ENCODE measurements around the gene SNAI1.

The SNAI1 gene

GRCh38 chr20:50007369-50007768, 24.6 kb downstream of the SNAI1 start:
- TF ChIP-seq MAX (IDR thresholded peaks at IDR 0.05) (no peak), EGR1 (IDR thresholded peaks at IDR 0.05) (no peak), FOXM1 (IDR thresholded peaks at IDR 0.05; ENCODE audit: borderline replicate concordance, low read depth) (no peak)

DNA sequence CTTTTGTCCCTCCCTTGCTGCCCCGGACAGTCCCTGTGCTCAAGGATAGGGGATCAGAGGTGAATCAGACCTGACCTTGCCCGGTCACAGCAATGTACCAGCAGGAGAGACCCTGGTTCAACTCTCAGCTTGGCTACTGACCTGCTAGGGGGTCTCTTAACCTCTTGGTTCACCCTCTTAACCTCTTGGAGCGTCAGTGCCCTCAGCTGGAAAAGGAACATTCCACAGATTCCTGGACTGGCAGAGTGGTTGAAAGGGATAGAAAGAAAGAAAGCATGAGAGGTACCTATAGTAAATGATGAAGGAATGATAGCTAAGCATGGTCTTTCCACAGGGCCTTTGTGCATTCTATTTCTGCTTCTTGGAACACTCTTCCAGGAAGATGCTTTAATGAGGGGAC, 25.2 kb downstream of the SNAI1 start:
- no peak for TF ChIP-seq MAX (IDR thresholded peaks at IDR 0.05)
- TF ChIP-seq REST (IDR thresholded peaks at IDR 0.05; ENCODE audit: low read depth) = no peak
- TF ChIP-seq EP300 (IDR thresholded peaks at IDR 0.05; ENCODE audit: borderline replicate concordance) = no peak
- no peak for TF ChIP-seq CEBPB (IDR thresholded peaks at IDR 0.05)
- no peak for TF ChIP-seq YY1 (IDR thresholded peaks at IDR 0.05; ENCODE audit: low read depth)
- no peak for TF ChIP-seq CREB1 (IDR thresholded peaks at IDR 0.05; ENCODE audit: low read depth)
- TF ChIP-seq FOXM1 (IDR thresholded peaks at IDR 0.05; ENCODE audit: borderline replicate concordance, low read depth) = no peak
- TF ChIP-seq ZBTB7A (IDR thresholded peaks at IDR 0.05; ENCODE audit: low read depth) = no peak
- no peak for TF ChIP-seq TEAD4 (IDR thresholded peaks at IDR 0.05)
- TF ChIP-seq RAD21 (IDR thresholded peaks at IDR 0.05; ENCODE audit: low read depth) = no peak
- no peak for TF ChIP-seq USF1 (IDR thresholded peaks at IDR 0.05)
- TF ChIP-seq EGR1 (IDR thresholded peaks at IDR 0.05) = no peak
- TF ChIP-seq NFIC (IDR thresholded peaks at IDR 0.05) = no peak
- no peak for TF ChIP-seq TCF12 (IDR thresholded peaks at IDR 0.05; ENCODE audit: low read depth)
- TF ChIP-seq TAF1 (IDR thresholded peaks at IDR 0.05; ENCODE audit: low read depth) = no peak

- TF ChIP-seq REST (IDR thresholded peaks at IDR 0.05; ENCODE audit: low read depth) (no peak), RAD21 (IDR thresholded peaks at IDR 0.05; ENCODE audit: low read depth) (no peak), USF1 (IDR thresholded peaks at IDR 0.05) (no peak), CREB1 (IDR thresholded peaks at IDR 0.05; ENCODE audit: low read depth) (no peak), TCF12 (IDR thresholded peaks at IDR 0.05; ENCODE audit: low read depth) (no peak), FOXM1 (IDR thresholded peaks at IDR 0.05; ENCODE audit: borderline replicate concordance, low read depth) (no peak), CEBPB (IDR thresholded peaks at IDR 0.05) (no peak), EP300 (IDR thresholded peaks at IDR 0.05; ENCODE audit: borderline replicate concordance) (no peak), EGR1 (IDR thresholded peaks at IDR 0.05) (no peak), MAX (IDR thresholded peaks at IDR 0.05) (no peak), TEAD4 (IDR thresholded peaks at IDR 0.05) (no peak), ZBTB7A (IDR thresholded peaks at IDR 0.05; ENCODE audit: low read depth) (no peak), TAF1 (IDR thresholded peaks at IDR 0.05; ENCODE audit: low read depth) (no peak), YY1 (IDR thresholded peaks at IDR 0.05; ENCODE audit: low read depth) (no peak), NFIC (IDR thresholded peaks at IDR 0.05) (no peak)
Observed at GRCh38 chr20:50009521-50010454, 27.0 kb downstream of the SNAI1 start.

DNA sequence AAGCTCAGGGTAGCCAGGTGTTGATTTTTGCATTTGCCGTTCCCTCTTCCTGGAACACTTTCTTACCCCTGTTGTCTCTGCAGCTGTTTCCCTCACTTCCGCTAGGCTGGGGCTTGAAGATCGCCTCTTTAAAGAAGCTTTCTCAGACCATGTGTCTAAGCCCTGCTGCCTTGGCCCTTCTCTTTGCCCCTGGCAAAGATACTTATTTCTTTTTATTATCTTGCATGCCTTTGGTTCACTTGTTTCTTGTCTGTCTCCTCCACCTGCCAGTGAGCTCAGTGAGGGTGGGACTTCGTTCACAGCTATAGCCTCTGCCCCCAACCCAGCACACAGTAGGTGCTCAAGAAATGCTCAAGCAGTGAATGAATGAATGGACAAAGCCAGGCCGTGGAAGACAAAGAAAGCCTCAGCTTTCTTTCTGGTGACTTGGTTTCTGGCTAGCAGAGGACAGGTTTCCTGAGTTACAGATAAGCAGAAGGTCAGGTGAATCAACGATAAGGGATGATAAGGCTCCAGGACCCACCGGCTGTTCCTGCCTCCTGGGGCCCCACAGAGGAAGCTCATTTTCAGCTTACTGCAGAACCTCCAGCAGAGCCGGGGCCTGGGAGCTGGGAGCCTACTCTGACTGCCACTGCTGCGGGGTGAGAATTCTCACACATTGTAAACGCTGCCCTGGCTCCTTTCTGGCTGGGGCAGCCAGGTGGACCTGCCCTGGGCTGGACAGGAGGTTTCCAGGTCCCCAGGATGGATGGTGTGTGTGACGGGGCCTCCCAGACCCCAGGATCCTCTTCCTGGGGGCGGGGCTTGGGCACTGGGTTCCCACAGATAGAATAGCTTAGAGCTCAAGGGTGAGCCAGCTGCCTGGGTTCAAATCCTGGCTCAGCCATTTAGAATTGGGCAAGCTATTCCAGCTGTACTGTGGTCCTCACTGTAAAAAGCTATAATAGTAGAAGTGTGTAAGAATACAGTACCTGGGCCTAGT, 29.8 kb downstream of the SNAI1 start:
- TF ChIP-seq EP300 (IDR thresholded peaks at IDR 0.05; ENCODE audit: borderline replicate concordance) (no peak), USF1 (IDR thresholded peaks at IDR 0.05) (no peak), YY1 (IDR thresholded peaks at IDR 0.05; ENCODE audit: low read depth) (no peak), REST (IDR thresholded peaks at IDR 0.05; ENCODE audit: low read depth) (no peak), TCF12 (IDR thresholded peaks at IDR 0.05; ENCODE audit: low read depth) (no peak), RAD21 (IDR thresholded peaks at IDR 0.05; ENCODE audit: low read depth) (no peak), FOXM1 (IDR thresholded peaks at IDR 0.05; ENCODE audit: borderline replicate concordance, low read depth) (no peak), CEBPB (IDR thresholded peaks at IDR 0.05) (no peak), TAF1 (IDR thresholded peaks at IDR 0.05; ENCODE audit: low read depth) (no peak), EGR1 (IDR thresholded peaks at IDR 0.05) (no peak), TEAD4 (IDR thresholded peaks at IDR 0.05) (no peak), CREB1 (IDR thresholded peaks at IDR 0.05; ENCODE audit: low read depth) (no peak), ZBTB7A (IDR thresholded peaks at IDR 0.05; ENCODE audit: low read depth) (no peak), NFIC (IDR thresholded peaks at IDR 0.05) (no peak)
